NCI-H345 (cell line): ENCODE measurements around the gene XRCC4.
"Not testable (repeated sequence)": the region's sequence is repeated elsewhere in the genome, so short reads cannot be mapped to it uniquely, and the experiment has no call there.

ENCODE experiments used
- DNase-seq: peaks from one replicate; lab custom pipeline; 2025; lab: John Stamatoyannopoulos, UW

The XRCC4 gene

DNA sequence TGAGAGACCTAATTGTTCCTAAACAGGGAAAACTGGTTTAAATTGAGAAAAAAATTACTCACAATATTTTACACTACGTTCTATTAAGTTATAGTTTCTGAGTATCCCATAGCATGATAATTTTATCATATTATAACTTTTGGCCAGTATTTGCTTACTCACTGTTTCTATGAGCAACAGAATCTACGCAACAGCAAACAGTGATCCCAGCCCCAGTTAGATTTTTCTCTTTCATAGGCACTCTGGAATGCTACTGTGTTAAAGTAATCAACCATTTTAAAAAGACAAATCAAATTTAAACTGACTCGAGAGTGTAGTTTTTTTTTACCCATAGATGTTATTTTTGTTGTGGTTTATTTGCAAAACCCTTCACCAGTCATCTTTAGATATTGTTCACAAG is 107.2 kb downstream of the XRCC4 start:
- no peak for DNase-seq

DNA sequence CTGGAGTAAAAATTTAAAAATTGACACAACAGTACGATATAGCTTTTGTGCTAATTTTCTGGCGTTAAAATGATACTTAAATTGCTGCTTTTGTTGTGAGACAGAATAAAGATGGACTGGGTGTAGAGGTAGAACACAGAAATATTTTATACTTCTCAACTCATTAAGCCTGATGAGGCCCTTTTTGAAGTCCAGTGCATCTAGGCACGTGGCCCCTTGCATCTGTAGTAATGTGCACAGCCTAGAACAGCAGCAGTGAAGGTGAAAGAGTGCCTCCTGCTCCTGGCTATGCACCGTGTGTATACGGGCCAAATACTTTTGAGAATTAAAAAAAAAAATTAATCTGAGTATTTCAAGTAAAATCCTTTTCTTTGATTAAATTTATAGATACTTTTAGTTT is 115.6 kb downstream of the XRCC4 start:
- no peak for DNase-seq

DNA sequence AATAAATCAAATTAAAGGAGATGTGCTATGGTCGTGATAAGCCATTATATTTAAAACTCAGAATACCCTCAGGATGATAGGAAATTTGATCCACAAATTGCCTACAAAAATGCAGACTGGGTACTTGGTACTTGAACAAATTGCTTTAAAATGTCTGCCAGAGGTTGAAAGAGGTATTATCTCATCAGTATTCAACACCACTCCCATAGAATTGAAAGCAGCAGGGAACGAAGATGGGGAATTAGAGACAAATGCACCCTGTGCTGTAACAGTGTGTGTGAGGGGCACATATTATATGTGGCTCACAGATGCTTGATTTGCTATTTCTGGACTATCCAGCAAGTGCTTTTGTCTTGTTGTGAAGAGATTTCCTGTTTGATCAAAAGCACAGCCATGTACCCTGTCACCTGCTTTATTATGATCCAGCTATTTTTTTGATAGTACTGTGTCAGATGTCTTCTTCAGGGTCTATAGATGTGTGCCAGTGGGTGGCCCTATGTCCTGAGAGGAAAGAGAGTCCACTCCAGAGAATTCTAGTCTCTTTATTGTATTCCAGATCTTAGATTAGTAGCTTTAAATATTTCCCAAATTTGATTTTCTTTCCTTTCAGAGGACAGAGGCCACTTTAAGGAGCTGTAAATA is 120.1 kb downstream of the XRCC4 start:
- peak; percentile 77 for DNase-seq

- no peak for DNase-seq
Measured at GRCh38 chr5:83199126-83199525, 121.8 kb downstream of the XRCC4 start.

- DNase-seq: no peak
Measured at GRCh38 chr5:83204651-83205050, 127.3 kb downstream of the XRCC4 start.

- DNase-seq: no peak
Measured at GRCh38 chr5:83209963-83210362, 132.6 kb downstream of the XRCC4 start.

DNA sequence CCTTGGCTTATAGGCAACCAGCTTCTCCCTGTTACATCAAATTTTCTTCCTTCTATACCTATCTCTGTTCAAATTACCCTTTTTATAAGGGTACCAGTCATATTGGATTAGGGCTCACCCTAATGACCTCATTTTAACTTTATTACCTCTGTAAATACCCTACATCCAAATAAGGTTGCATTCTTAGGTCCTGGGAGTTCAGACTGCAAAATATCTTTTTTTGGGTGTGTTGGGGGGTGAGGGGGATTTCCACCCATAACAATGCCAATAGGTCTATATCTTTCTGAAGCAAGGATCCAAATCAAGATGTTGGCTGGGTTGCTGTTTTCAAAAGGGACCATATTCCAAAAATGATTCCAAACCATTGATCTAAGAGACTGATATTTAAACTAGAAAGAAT is 141.7 kb downstream of the XRCC4 start:
- no peak for DNase-seq

GRCh38 chr5:83219495-83219894 is 142.1 kb downstream of the XRCC4 start:
- DNase-seq: no peak

DNA sequence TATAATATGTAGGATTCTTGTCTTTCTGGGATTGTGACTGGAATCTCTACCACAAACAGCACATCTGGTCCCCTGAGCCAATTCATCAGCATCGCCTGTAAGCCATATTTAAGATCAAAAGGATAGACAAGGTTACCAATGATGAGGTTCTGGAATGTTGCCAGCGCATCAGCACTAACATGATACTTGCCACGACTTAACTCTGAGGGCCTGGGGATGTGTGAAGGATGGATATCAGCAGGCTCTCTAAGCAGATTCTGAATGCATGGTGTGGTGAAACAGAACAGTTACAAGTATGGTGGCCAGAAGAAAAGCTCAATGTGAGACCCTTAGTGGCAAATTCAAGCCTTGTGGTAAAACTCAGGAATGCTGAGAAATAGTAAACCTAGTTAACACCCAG is 143.0 kb downstream of the XRCC4 start:
- DNase-seq: peak; percentile 14

DNA sequence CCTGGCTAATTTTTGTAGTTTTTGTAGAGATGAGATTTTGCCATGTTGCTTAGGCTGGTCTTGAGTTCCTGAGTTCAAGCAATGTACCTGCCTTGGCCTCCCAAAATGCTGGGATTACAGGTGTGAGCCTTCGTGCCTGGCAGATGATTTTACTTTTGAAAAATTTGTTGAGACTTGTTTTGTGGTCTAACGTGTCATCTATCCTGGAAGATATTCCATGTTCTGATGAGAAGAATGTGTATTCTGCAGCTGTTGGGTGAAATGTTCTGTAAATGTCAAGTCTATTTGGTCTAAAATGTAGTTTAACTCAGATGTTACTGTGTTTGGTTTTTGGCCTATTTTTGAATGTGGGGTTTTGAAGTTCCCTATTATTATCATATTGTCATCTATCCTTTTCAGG is 145.6 kb downstream of the XRCC4 start:
- DNase-seq: no peak

DNA sequence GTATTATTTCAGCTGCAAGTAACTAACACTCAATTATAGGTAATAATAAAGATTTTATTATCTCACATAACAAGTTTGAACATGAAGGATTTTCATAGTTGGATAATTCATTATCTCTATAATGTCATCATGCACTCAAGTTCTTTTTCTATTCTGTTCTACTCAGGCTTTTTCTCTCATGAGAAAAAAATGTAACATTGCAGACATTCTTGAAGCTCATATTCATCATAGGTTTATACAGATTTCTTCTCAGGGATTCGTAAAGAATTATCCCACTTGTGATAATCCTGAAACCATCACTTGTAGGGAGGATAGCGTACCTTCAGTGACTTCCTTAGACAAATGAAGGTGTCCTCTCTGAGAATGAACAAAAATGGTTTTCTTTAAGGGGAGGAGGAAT is 150.3 kb downstream of the XRCC4 start:
- no peak for DNase-seq

DNA sequence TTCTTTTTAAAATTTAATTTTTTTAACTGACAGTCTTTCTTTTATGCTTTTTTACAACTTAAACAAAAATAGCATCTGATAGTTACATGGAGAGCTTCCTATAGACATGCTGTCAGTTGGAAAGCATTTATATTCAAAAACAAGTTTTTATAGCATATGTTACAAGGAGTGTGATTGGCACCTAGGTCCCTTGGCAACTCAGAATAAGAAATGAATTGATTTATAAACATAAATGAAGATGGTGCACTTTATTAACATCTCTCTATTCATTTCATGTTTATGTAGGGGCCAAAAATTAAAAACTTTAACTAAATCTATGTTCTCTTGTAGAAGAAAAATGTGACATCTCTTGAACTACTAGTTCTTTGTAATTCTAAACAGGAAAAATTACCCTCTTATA is 153.2 kb downstream of the XRCC4 start:
- DNase-seq: no peak

DNA sequence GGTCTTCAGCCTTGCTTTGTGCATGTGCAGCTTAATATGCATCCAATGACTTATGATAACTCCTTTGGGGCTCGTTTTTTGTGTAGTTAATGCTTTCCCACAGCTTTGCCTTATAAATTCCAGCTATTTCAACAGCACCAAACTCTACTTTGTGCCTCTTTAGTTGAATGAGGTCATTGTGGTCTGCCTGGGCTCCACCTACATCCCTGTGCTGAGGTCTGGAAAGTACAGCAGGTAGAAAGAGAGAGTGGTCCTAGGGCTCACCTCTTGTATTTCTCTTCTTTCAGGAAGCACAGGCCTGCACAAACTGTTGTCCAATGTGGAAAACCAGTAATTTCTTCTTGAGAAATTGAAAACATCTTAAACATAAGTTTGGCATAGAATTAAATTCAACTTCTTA is 167.2 kb downstream of the XRCC4 start:
- no peak for DNase-seq

GRCh38 chr5:83245037-83245436 is 167.7 kb downstream of the XRCC4 start:
- DNase-seq: no peak

DNA sequence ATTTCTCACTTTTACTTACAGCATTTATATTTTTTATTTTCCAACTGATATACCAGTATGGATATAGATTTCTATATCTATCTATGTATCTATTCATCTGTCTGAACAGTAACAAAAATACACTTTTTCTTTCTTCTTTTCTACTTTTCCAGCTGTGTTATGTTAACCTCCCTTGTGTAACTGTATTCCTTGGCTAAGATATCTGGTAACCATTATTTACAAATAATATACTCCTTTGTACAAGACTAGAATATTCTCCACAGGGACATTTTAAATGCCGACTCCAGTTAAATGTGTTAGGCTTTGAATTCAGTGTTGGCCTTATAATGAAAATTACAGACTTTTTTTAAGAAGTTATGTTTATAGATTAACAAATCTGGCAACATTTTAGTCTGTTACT is 168.7 kb downstream of the XRCC4 start:
- DNase-seq: no peak

DNA sequence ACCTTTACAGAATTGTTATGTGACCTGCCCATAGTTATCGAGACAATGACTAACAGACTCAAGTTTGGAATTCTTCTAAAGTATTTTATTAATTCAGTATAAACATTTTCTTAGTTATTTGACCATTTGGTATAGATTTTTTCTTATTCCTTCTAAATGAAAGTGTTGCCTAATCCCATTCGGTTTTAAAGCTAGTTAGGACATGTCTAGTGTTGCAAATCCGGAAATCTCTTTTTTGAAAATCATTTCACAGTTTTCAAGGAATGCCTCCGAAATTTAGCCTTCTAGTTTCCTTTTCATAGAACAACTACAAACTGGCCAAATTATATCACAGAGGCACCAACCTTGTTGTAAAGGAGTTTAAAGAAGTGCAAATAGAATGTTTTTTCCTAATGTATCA is 171.8 kb downstream of the XRCC4 start:
- no peak for DNase-seq

DNA sequence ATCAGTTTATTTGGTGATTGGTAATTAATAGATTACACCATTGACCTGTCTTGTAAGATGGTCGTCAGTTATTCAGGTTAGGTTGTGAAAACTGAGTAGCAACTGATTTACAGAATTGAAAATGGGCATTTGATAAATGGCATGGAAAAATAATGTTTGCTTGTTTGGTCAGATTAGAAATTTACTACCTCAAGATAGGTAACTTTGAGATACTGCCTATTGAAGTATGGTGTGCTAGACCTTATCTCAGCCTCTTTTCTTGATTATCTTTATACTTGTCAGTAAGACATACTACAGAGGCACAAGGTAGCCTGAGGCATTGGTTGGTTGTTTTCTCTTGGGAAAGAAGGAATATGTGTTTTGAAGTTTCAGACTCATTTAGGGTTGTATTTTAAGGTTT is 174.5 kb downstream of the XRCC4 start:
- no peak for DNase-seq

- no peak for DNase-seq
Measured at GRCh38 chr5:83253720-83254119, 176.4 kb downstream of the XRCC4 start.

DNA sequence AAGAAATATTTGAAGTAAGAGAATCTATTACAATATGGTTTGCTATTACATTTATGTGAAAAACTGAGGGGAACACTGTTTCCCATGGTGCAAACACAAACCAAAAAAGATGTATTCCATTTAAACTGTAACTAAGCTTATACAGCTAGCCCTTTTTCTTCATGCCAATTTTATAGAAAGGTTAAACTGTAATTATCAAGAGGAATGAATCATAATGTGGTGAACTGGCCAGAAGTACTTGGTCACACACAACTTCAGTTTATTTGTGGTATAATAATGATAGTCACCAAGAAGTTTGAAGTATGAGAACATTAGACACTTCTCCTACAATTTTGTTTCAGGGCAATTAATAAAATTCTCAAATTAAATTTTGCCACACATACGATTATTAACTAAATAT is 177.9 kb downstream of the XRCC4 start:
- no peak for DNase-seq

- no peak for DNase-seq
Measured at GRCh38 chr5:83256091-83256780, 178.9 kb downstream of the XRCC4 start.

GRCh38 chr5:83257684-83258083 is 180.3 kb downstream of the XRCC4 start:
- not testable (repeated sequence) for DNase-seq

DNA sequence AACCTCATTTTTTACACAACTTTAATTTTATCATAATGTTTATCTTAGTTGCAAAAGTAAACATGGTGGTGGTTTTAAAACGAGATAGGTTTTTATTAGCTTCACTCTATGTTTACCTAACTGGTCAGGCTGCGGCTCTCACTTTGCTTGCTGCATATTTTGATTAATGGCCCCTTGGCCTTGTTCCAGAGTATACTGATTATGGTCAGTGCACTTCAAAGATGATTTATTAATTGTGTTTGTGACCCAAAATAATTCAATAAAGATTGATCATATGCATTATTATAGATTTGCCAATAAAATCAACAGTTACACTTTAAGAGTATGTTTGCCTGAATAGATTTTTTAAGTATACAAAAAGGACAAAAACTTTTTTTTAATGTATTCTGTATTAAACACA is 188.0 kb downstream of the XRCC4 start:
- peak; percentile 15 for DNase-seq

GRCh38 chr5:83270311-83270710 is 193.0 kb downstream of the XRCC4 start:
- DNase-seq: no peak

GRCh38 chr5:83277154-83277553 is 199.8 kb downstream of the XRCC4 start:
- no peak for DNase-seq
